A673 (cell line): ENCODE data around the gene SWI5. TPM values are rescaled to one million over a fixed set of nuclear protein-coding genes. Genes with fewer than 3 reads are reported as not detected.

Experiments
- BruUV-seq: library from RNA; stranded (reverse); fragments of 400-500 nt; replicated peaks from 2 replicates; lab custom pipeline; 2021; lab: Mats Ljungman, UMichigan
- CTCF ChIA-PET: fragments of 300-600 bp; sonication (Branson Sonifier 250); formaldehyde crosslinking; loops from one replicate; lab custom pipeline; 2022; ENCODE audit warnings: antibody characterized with exemption; lab: Charles Lee
- POLR2A ChIA-PET: fragments of 300-600 bp; sonication (Branson Sonifier 250); formaldehyde crosslinking; loops from one replicate; lab custom pipeline; 2022; ENCODE audit warnings: antibody characterized with exemption; ENCODE audit not compliant: low non-redundant PET; lab: Charles Lee
- DNase-seq: peaks from one replicate; pipeline ENCODE4 v3.0.0-alpha.2; 2015; ENCODE audit warnings: low spot score
- H3K27ac ChIP-seq: fragments of 200-600 bp; sonication (generic); 2 replicates; pipeline ENCODE4 v1.5.1; 2016; ENCODE audit warnings: mixed run types, low read depth, mild to moderate bottlenecking, mixed read lengths, antibody characterized with exemption, low read length; ENCODE audit not compliant: poor library complexity, severe bottlenecking
- H3K27me3 ChIP-seq: fragments of 200-600 bp; sonication (generic); replicated peaks from 2 replicates; pipeline ENCODE4 v1.6.1; 2017; ENCODE audit warnings: mixed run types, low read depth, mild to moderate bottlenecking, mixed read lengths, antibody characterized with exemption, low read length; ENCODE audit not compliant: insufficient read depth, poor library complexity
- H3K36me3 ChIP-seq: fragments of 200-600 bp; sonication (generic); 2 replicates; pipeline ENCODE4 v1.6.1; 2016; ENCODE audit warnings: mixed run types, mild to moderate bottlenecking, mixed read lengths, antibody characterized with exemption, low read length; ENCODE audit not compliant: insufficient read depth, poor library complexity, severe bottlenecking
- H3K4me1 ChIP-seq: fragments of 200-600 bp; sonication (generic); 2 replicates; pipeline ENCODE4 v1.6.1; 2017; ENCODE audit warnings: mixed run types, mild to moderate bottlenecking, mixed read lengths, antibody characterized with exemption, low read length; ENCODE audit not compliant: insufficient read depth, poor library complexity, severe bottlenecking
- H3K4me3 ChIP-seq: fragments of 200-600 bp; sonication (generic); 2 replicates; pipeline ENCODE4 v1.5.1; 2016; ENCODE audit warnings: low read depth, mixed run types, mild to moderate bottlenecking, mixed read lengths, low read length; ENCODE audit not compliant: poor library complexity, severe bottlenecking
- H3K9me3 ChIP-seq: fragments of 200-600 bp; sonication (generic); 2 replicates; pipeline ENCODE4 v1.6.1; 2016; ENCODE audit warnings: mixed run types, low read depth, mild to moderate bottlenecking, mixed read lengths, antibody characterized with exemption, low read length; ENCODE audit not compliant: poor library complexity, severe bottlenecking
- EZH2 ChIP-seq: fragments of 200-600 bp; sonication (generic); IDR thresholded peaks from 2 replicates; pipeline ENCODE4 v1.6.1; 2017; ENCODE audit warnings: borderline replicate concordance, low read depth, mild to moderate bottlenecking, mixed read lengths, antibody characterized with exemption, low read length; ENCODE audit not compliant: poor library complexity, severe bottlenecking
- intact Hi-C: fragments of 100-400 bp; cut with micrococcal nuclease; formaldehyde crosslinking; loops from one replicate; pipeline ENCODE4 v1.10.0; 2022; ENCODE audit not compliant: unreplicated experiment
- total RNA-seq: library from RNA; stranded (reverse); gene quantifications from 2 replicates; pipeline ENCODE4 v1.2.3, GENCODE V29; 2021
- TF ChIP-seq, protein P1 (sequence below): fragments of 300-800, 200-600 bp; sonication (generic); conservative IDR thresholded peaks from 2 replicates; pipeline ENCODE4 v1.5.1; 2017; ENCODE audit warnings: low read depth, mild to moderate bottlenecking, antibody characterized with exemption, low read length, moderate library complexity, mixed read lengths

The SWI5 gene
- total RNA-seq, 1 experiment from 2014 or later = 19.0 TPM

DNA sequence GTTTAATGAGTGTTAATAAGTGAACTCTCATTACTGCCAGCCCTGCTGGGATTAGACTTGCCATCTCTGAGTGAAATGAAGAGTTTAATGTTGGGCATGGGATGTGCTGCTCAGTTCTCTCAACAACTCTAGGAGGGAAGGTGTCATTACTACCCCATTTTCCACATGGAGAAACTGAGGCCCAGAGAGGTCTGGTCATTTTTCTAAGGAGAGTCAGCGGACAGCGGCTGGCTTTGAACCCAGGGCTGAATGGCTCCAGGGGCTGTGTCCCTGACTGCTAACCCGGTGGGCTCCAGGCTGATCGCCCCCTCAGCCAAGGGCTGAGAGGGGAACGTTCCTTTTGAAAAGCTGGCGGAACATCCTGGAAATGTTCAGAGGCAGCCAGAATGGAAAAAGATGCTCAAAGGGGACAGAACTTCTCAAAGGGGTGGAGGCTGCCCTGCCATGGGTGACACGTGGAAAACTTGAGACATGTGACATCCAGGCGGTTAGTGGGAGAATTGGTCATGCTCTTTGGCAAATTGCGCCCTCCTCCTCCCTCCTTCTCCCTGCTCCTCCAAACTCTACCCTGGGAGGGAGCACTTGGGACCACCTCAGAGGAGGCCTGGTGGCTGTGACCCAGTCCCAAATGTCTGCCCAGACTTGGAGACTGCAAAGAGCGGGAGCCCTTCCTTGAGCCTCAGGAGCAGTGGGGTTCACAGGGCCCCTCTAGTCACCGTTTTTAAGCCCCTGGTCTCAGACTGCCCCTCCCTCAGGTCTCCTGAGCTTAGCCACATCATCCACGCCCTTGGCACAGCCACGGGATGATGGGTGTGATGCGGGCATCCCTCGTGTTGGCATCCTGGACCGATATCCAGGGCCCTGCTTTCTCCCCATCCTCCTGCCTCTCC lies 44.2 kb upstream of the SWI5 start:
- Histone ChIP-seq H3K9me3 (no peaks in the 10 kb centered on the region), H3K27ac (no peak overlapping the region), H3K36me3 (no peaks in the 10 kb centered on the region), H3K4me3 (no peak overlapping the region), H3K4me1 (no peaks in the 10 kb centered on the region), H3K27me3 (no peaks in the 10 kb centered on the region)
- DNase-seq = no peak
- no peak for TF ChIP-seq EZH2
- TF ChIP-seq, protein P1, sequence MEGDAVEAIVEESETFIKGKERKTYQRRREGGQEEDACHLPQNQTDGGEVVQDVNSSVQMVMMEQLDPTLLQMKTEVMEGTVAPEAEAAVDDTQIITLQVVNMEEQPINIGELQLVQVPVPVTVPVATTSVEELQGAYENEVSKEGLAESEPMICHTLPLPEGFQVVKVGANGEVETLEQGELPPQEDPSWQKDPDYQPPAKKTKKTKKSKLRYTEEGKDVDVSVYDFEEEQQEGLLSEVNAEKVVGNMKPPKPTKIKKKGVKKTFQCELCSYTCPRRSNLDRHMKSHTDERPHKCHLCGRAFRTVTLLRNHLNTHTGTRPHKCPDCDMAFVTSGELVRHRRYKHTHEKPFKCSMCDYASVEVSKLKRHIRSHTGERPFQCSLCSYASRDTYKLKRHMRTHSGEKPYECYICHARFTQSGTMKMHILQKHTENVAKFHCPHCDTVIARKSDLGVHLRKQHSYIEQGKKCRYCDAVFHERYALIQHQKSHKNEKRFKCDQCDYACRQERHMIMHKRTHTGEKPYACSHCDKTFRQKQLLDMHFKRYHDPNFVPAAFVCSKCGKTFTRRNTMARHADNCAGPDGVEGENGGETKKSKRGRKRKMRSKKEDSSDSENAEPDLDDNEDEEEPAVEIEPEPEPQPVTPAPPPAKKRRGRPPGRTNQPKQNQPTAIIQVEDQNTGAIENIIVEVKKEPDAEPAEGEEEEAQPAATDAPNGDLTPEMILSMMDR = no peak
- POLR2A ChIA-PET = no interaction called here
- intact Hi-C loops = no loop called here
- CTCF ChIA-PET = no interaction called here
- no TSS peak for BruUV-seq

DNA sequence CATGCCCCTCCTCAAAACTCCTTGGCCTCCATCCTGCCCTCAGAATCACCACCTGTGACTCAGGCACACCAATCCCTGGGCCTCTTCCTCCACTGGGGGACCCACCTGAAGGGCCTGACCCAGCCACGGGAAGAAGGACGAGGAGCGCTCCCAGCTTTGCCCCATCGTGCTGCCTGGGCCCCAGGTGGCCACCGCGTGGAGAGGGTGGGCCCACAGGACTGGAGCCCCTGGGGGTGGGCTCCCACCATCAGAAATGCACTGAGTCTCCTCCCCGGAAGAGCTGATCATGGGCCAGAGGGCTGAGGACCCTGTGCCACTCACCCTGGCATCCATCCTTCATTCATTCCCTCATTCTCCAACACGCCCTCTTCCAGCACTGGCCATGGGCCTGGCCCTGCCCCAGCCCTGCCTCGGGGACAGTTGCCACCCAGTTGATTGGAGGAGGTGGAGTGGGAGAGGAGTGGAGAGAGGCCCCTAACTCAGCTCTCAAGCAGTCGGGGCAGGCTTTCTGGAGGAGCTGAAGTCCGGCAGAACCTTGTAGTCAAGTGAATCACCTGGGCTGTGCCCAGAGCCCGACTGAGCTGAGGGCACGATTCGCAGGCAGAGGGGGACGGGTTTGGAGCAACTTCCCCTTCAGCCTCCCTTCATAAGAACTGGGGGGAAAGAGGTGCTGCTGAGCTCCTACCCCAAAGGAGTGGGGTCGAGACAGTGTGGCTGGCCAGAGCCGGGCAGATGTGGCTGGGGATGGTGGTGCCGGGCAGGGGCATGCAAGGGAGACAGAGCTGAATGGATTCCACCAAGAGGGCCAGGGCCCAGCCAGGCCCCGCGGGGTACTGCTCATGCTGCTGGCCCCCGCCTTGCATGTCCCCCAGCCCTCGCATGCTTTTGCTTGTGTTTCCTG lies 43.3 kb upstream of the SWI5 start:
- TF ChIP-seq EZH2 = no peak
- TF ChIP-seq, protein P1 = no peak
- Histone ChIP-seq H3K27me3 (no peaks in the 10 kb centered on the region), H3K36me3 (no peaks in the 10 kb centered on the region), H3K27ac (no peak overlapping the region), H3K4me1 (no peaks in the 10 kb centered on the region), H3K4me3 (no peak overlapping the region), H3K9me3 (no peaks in the 10 kb centered on the region)
- POLR2A ChIA-PET = no interaction called here
- no peak for DNase-seq
- intact Hi-C loops = no loop called here
- no TSS peak for BruUV-seq
- CTCF ChIA-PET = no interaction called here

DNA sequence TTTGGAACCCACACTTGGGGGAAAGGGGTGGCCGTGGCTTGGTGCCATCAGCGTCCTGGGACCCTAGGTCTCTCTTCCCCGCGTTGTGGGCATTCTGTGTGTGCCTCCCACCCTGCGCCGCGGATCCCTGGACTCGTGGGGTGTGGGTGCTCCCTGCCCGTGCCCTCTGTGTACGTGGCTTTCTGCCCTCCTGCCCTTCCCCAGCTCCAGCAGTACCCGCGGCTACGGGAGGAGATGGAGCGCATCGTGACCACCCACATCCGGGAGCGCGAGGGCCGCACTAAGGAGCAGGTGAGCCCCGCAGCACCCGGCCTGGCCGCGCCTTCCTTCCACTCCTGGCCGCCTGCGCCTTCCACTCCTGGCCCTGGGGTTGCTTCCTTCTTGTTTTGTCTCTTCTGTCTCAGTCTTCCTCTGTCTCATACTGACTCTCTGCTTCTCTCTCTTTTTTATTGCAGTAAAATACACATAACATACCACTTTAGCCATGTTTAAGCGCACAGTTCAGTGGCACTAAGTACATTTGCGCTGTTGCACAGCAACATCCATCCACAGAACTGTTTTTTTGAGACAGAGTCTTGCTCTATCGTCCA lies 42.2 kb upstream of the SWI5 start:
- Histone ChIP-seq H3K27ac (no peak overlapping the region), H3K36me3 (no peaks in the 10 kb centered on the region), H3K9me3 (no peaks in the 10 kb centered on the region), H3K4me3 (no peak overlapping the region), H3K4me1 (no peaks in the 10 kb centered on the region), H3K27me3 (no peaks in the 10 kb centered on the region)
- TF ChIP-seq EZH2 = no peak
- TF ChIP-seq, protein P1 = no peak
- BruUV-seq = no TSS peak
- ChIA-PET POLR2A (no interaction called here), CTCF (no interaction called here)
- intact Hi-C loops = no loop called here
- no peak for DNase-seq
